Measurements from ENCODE around the gene CA10. TPM values are rescaled to one million over a fixed set of nuclear protein-coding genes. Genes with fewer than 3 reads are reported as not detected.

CA10 gene
- total and polyA plus RNA-seq, 2 donors (not counting 3 experiments of a cell fraction or from before 2014, with no cell fraction given) = not detected

DNA sequence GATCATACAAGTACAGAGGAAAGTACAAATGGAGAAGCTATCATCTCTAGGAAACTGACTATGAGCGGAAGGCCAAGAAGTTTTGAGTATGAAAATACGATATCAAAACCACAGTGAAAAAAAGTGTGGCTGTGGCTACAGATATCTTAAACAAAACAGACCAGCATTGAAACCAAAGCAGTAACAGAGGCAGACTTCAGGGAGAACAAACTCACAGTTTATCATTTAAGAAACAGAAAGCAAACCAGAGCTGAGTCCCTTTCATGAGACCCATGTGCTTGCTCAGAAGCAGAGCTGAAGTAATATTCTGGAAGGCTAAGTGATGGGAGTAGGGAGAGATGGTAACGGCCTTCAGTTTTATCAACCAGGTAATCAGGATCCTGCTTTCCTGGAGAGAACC lies 317.8 kb downstream of the CA10 start:
- H3K27me3 ChIP-seq (ENCODE audit: control insufficient read depth in 2 of 2, insufficient read depth in 2 of 2, low read length in 2 of 2) = no peaks in the 10 kb centered on the region
- DNase-seq (ENCODE audit: low read depth, low spot score) = no peak
- TF ChIP-seq, protein P1, sequence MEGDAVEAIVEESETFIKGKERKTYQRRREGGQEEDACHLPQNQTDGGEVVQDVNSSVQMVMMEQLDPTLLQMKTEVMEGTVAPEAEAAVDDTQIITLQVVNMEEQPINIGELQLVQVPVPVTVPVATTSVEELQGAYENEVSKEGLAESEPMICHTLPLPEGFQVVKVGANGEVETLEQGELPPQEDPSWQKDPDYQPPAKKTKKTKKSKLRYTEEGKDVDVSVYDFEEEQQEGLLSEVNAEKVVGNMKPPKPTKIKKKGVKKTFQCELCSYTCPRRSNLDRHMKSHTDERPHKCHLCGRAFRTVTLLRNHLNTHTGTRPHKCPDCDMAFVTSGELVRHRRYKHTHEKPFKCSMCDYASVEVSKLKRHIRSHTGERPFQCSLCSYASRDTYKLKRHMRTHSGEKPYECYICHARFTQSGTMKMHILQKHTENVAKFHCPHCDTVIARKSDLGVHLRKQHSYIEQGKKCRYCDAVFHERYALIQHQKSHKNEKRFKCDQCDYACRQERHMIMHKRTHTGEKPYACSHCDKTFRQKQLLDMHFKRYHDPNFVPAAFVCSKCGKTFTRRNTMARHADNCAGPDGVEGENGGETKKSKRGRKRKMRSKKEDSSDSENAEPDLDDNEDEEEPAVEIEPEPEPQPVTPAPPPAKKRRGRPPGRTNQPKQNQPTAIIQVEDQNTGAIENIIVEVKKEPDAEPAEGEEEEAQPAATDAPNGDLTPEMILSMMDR (IDR thresholded peaks at IDR 0.05; ENCODE audit: extremely low read depth in 1 of 2, insufficient read depth in 1 of 2, low read depth in 1 of 2, low read length in 2 of 2) = no peak
- TF ChIP-seq MYC (IDR thresholded peaks at IDR 0.05; ENCODE audit: low read depth, low read length) (no peak), EZH2 (IDR thresholded peaks at IDR 0.05; ENCODE audit: borderline replicate concordance, low read depth, low read length, severe bottlenecking) (no peak), POLR2AphosphoS5 (IDR thresholded peaks at IDR 0.05; ENCODE audit: insufficient read depth, low read depth, low read length) (no peak), JUN (IDR thresholded peaks at IDR 0.05; ENCODE audit: borderline replicate concordance, insufficient read depth, insufficient read length, low read depth) (no peak), FOS (IDR thresholded peaks at IDR 0.05; ENCODE audit: borderline replicate concordance, insufficient read depth, low read length) (no peak), GATA2 (IDR thresholded peaks at IDR 0.05; ENCODE audit: insufficient read depth, insufficient read length, low read depth, low read length) (no peak), POLR2A (IDR thresholded peaks at IDR 0.05; ENCODE audit: low read depth, low read length) (no peak)
- TF ChIP-seq, protein P2, sequence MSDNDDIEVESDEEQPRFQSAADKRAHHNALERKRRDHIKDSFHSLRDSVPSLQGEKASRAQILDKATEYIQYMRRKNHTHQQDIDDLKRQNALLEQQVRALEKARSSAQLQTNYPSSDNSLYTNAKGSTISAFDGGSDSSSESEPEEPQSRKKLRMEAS (IDR thresholded peaks at IDR 0.05; ENCODE audit: insufficient read depth, insufficient read length) = no peak
- no peaks in the 10 kb centered on the region for H3K4me1 ChIP-seq (ENCODE audit: control insufficient read depth, extremely low read depth, insufficient read depth, low read length)
- BruUV-seq (replicated peaks) = no TSS peak
- no peak overlapping the region for H3K27ac ChIP-seq (ENCODE audit: insufficient read depth, low read depth, low read length)
- H3K9ac ChIP-seq (replicated peaks; ENCODE audit: extremely low read depth, insufficient read depth, low read length) = no peak overlapping the region
- no peaks in the 10 kb centered on the region for H3K9me1 ChIP-seq (replicated peaks; ENCODE audit: control insufficient read depth, extremely low read depth, insufficient read depth, low read length)
- no peaks in the 10 kb centered on the region for H4K20me1 ChIP-seq (replicated peaks; ENCODE audit: control insufficient read depth, extremely low read depth, insufficient read depth, low read length)
- POLR2A ChIA-PET = no interaction called here
- intact Hi-C loops (cut with micrococcal nuclease) = no loop called here
- no peak for FAIRE-seq
- H3K4me3 ChIP-seq (replicated peaks in 1 of 3; ENCODE audit: insufficient read depth in 1 of 3, low read depth in 1 of 3, low read length in 3 of 3) = no peak overlapping the region
- H2AFZ ChIP-seq (ENCODE audit: low read depth, low read length) = no peak overlapping the region
- CTCF ChIA-PET = no interaction called here
- no peaks in the 10 kb centered on the region for H3K79me2 ChIP-seq (ENCODE audit: control insufficient read depth, insufficient read depth, low read length)
- H3K4me2 ChIP-seq (ENCODE audit: insufficient read depth, low read length) = no peak overlapping the region
- no peaks in the 10 kb centered on the region for H3K36me3 ChIP-seq (ENCODE audit: control insufficient read depth in 2 of 2, extremely low read depth in 1 of 2, insufficient read depth in 2 of 2, low read length in 2 of 2)
- H3K9me3 ChIP-seq (replicated peaks; ENCODE audit: control insufficient read depth, insufficient read depth, low read length) = no peaks in the 10 kb centered on the region
- dilution Hi-C loops (cut with MboI; ENCODE audit: extremely low pct_ligation_motif_present, low sequenced_read_pairs) = no loop called here
